VCaP (cell line): Measurements from ENCODE around the gene C6orf89.

Source experiments
- H3K27ac ChIP-seq: fragments of 450-650 bp; 2 replicates; pipeline ENCODE4 v1.5.1; 2017
- TF ChIP-seq, protein P1 (sequence below): fragments of 450-650 bp; conservative IDR thresholded peaks from 2 replicates; pipeline ENCODE4 v1.5.1; 2017; ENCODE audit warnings: mild to moderate bottlenecking, moderate library complexity

Gene C6orf89

DNA sequence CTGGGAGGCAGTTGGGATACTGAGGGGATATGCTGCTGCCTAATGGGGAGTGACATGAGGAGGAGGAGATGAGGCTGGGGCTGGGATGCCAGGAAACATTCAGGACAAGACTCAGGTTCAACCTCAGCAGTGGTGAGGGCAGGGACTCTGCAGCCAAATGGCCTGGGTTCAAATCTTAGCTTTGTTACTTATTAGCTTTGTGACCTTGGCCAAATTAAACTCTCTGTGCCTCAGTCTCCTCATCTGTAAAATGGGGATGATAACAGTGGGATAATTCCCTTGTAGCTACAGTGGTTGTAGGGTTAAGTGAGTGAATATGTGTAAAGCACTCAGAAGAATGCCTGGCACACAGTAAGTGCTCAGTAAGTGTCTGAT is 70.7 kb downstream of the C6orf89 start:
- TF ChIP-seq, protein P1, sequence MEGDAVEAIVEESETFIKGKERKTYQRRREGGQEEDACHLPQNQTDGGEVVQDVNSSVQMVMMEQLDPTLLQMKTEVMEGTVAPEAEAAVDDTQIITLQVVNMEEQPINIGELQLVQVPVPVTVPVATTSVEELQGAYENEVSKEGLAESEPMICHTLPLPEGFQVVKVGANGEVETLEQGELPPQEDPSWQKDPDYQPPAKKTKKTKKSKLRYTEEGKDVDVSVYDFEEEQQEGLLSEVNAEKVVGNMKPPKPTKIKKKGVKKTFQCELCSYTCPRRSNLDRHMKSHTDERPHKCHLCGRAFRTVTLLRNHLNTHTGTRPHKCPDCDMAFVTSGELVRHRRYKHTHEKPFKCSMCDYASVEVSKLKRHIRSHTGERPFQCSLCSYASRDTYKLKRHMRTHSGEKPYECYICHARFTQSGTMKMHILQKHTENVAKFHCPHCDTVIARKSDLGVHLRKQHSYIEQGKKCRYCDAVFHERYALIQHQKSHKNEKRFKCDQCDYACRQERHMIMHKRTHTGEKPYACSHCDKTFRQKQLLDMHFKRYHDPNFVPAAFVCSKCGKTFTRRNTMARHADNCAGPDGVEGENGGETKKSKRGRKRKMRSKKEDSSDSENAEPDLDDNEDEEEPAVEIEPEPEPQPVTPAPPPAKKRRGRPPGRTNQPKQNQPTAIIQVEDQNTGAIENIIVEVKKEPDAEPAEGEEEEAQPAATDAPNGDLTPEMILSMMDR: no peak
- H3K27ac ChIP-seq: no peak overlapping the region

DNA sequence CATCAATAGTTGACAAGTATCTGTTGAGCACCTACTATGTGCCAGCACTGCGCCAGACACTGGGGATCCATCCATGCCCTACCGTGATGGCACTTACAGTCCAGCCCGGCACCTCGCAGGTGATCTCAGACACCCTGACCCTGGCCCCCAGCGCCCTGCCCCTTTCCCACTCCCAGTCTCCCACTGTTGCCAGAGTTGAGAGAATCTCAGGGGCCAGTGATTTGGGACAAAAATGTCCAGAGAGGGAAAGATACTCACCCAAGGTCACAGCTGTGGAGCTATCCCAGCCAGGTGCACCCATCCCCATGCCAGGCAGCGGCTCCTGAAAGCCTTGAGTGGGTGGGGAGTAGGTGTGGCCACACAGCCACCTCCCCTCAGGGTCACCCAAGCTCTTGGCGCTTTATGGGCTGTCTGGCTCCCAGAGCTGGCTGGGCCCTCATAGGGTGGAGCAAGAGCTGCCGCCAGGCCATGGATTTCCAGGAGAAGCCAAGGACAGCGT is 72.1 kb downstream of the C6orf89 start:
- TF ChIP-seq, protein P1: no peak
- H3K27ac ChIP-seq: no peak overlapping the region

DNA sequence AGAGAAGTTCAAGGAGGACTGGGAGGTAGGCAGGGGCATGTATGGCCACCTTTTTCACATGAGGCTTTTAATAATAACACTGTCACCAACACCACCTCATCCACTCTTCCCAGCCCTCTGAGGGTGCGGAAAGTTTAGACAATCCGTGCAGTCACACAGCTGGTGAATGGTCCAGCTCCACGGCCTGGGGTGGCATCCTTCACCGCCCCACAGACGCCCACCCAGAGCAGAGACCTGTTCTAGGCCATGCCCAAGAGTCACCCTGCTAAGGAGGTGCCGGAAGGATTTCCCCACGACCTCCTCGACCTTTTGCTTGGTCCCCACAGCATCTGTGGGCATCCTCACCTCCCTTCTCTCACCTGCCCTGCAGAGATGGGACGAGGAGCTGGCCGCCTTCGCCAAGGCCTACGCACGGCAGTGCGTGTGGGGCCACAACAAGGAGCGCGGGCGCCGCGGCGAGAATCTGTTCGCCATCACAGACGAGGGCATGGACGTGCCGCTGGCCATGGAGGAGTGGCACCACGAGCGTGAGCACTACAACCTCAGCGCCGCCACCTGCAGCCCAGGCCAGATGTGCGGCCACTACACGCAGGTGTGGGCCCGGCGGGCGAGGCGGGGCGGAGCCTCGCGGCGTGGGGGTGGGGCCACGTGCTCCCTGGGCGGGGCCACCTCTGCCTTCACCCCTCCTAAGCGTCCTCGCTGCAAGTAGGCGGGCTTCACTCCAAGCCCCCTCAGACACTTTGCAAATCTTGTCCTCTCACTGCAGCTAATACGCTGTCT is 73.2 kb downstream of the C6orf89 start:
- TF ChIP-seq, protein P1: no peak

DNA sequence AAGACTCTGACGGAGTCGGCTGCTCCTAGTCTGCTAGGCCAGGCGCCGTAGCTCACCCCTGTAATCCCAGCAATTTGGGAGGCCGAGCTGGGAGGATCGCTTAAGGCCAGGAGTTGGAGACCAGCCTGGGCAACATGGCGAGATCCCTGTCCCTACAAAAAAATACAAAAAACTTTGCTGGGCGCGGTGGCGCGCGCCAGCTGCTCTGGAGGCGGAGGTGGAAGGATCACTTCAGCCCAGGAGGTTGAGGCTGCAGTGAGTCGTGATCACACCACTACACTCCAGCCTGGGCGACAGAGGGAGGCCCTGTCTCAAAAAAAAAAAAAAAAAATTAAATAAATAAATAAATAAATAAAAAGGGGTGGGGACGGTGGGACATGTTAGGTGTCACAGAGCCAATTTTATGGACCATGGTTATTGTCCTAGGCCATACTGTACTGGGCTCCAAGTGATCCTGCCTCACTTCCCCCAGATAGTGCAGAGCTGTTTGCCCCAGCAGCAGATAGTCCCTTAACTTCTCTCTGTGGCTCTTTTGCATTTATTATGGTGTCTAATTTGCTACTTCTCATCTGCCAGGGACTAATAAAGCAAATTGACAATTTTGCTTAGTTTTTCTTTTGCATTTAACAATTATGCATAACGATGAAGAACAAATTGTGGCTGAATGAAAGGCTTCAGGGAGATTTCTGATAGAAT is 74.0 kb downstream of the C6orf89 start:
- TF ChIP-seq, protein P1: no peak
- no peak overlapping the region for H3K27ac ChIP-seq

More for the DNA sequence above, 73.2 kb downstream of the C6orf89 start:
- no peak overlapping the region for H3K27ac ChIP-seq

DNA sequence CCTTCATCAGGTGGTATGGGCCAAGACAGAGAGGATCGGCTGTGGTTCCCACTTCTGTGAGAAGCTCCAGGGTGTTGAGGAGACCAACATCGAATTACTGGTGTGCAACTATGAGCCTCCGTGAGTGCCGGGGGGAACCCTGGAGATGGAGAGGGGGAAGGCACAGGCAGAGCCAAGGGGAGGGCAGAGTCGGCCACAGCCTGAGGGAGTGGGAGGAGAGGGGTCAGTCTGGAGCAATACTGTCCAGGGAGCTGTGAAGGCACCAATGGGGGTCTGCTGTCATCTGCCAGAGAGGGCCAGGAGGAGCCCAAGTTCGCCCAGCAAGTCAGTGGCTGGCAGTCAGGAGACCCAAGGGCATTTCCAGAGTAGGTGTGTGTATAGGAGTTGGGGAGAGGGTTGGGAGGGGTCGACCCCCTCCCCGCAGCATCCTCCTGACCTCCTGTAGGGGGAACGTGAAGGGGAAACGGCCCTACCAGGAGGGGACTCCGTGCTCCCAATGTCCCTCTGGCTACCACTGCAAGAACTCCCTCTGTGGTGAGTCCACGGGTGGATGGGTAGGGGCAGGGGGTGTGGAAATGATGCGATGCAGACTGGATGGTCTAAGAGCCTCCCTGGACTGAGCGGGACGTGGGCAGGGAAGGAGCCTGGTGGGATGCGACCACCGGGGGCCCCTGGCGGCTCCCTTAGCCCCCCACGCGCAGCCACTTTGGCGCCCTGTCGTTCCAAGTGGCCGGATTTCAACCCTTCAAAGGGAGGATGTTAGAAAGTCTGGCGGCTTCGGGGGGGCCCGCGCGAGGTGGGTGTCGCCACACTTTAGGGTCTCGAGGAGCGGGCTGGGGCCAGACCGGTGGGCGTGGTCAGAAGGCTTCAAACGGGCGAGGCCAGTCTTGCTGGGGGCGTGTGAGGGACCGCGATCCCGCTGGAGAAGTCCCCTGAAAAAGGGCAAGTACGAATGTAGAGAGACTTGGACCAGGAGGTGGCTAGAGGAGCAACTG is 76.0 kb downstream of the C6orf89 start:
- TF ChIP-seq, protein P1: no peak
- no peak overlapping the region for H3K27ac ChIP-seq

DNA sequence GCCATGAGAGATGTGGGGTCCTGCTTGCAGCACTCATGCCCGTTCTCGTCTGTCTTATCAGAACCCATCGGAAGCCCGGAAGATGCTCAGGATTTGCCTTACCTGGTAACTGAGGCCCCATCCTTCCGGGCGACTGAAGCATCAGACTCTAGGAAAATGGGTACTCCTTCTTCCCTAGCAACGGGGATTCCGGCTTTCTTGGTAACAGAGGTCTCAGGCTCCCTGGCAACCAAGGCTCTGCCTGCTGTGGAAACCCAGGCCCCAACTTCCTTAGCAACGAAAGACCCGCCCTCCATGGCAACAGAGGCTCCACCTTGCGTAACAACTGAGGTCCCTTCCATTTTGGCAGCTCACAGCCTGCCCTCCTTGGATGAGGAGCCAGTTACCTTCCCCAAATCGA is 77.1 kb downstream of the C6orf89 start:
- H3K27ac ChIP-seq: no peak overlapping the region
- TF ChIP-seq, protein P1: no peak
